ENCODE results near the gene GAS2L1.

GRCh38 chr22:29311464-29312217 is 5.2 kb downstream of the GAS2L1 start:
- TF ChIP-seq, protein P1, sequence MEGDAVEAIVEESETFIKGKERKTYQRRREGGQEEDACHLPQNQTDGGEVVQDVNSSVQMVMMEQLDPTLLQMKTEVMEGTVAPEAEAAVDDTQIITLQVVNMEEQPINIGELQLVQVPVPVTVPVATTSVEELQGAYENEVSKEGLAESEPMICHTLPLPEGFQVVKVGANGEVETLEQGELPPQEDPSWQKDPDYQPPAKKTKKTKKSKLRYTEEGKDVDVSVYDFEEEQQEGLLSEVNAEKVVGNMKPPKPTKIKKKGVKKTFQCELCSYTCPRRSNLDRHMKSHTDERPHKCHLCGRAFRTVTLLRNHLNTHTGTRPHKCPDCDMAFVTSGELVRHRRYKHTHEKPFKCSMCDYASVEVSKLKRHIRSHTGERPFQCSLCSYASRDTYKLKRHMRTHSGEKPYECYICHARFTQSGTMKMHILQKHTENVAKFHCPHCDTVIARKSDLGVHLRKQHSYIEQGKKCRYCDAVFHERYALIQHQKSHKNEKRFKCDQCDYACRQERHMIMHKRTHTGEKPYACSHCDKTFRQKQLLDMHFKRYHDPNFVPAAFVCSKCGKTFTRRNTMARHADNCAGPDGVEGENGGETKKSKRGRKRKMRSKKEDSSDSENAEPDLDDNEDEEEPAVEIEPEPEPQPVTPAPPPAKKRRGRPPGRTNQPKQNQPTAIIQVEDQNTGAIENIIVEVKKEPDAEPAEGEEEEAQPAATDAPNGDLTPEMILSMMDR (IDR thresholded peaks at IDR 0.05), result no peak
- TF ChIP-seq POLR2AphosphoS5 (IDR thresholded peaks at IDR 0.05; ENCODE audit: low read depth, low read length), result no peak
